ENCODE results near the gene TRMT61A. TPM values are rescaled to one million over a fixed set of nuclear protein-coding genes. Genes with fewer than 3 reads are reported as not detected.

TRMT61A gene
- polyA plus RNA-seq, 4 donors: 6.6 to 10.3 (median 6.7) TPM

DNA sequence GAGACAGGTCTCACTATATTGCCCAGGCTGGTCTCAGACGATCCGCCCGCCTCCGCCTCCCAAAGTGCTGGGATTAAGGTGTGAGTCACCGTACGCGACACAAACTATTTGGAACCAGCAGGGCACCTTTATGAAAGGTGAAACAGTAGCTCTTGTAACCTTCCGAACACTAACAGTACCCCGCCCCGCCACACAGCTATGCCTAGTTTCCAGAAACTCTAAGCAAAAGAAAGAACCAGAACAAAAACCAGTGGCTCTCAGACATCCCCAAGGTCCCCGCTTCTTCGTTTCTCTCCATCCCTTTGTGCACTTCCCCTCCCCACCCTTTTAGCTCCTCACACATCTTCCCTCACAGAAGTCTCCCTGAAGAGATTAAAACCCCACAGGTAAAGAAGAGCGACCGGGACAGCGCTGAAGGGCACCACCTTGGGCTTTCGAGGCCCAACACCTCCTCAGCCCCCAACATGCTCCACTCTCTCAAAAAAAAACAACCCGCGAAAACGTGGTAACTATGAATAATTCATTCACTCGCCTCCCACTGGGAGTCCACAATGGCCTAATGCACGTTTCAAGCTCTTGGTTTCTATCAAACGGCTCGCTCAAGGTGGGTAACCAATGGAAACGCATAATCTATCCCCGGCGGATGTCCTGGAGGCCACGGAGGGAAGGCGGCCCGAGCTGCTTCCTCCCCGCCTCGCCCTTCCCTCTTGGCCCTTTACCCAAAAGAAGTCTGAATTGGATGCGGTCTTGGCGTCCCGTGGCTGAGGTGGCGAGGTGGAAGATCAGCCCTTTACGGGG lies 32.6 kb downstream of the TRMT61A start:
- no peak for DNase-seq (ENCODE audit: low read depth in 4 of 4, low spot score in 3 of 4)

GRCh38 chr14:103562179-103562428 lies 33.1 kb downstream of the TRMT61A start:
- DNase-seq (ENCODE audit: low read depth in 4 of 4, low spot score in 3 of 4): no peak

DNA sequence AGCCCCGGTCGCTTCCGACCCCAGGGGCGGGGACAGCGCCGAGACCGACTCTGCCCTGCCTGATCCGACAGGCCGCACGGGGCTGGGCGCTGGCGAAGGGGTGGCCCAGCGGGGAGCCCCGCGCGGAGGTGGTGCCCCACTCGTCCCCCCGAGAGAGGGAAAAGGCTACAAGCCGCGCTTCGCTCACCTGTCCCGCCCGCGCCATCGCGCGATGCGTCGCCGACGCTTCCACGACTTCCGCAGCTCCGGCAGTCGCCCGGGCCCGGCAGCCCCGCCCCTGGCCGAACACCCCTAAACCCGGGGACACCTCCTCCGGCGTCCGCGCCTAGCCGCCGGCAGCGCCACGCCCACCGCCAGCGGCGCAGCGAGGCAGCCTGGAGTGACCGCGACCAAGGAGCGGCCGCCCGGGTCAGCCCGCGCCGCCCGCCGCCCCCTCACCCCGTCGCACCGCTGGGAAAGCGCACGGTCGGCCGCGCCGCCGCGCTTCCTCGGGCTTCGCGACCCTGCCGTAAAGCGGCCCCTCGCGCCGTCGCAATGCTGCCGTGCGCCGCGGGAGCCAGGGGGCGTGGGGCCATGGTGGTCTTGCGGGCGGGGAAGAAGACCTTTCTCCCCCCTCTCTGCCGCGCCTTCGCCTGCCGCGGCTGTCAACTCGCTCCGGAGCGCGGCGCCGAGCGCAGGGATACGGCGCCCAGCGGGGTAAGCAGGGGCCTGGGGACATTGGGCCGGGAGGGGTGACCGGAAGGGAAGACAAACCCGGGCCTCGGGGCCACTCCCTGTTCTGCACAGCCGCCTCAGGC lies 33.6 kb downstream of the TRMT61A start, which contains the start of the genes BAG5 and COA8:
TSS of gene BAG5 (minus strand) at position 229 of the 797 bp plus-strand sequence. CDS start 1,493 bp downstream, outside the sequence.
TSS of gene COA8 (plus strand) at position 532 of the 797 bp plus-strand sequence. CDS start at position 574, 42 bp downstream.
- peak; percentile 63 to 80 (median 70) for DNase-seq (ENCODE audit: low read depth in 4 of 4, low spot score in 3 of 4)

- DNase-seq (ENCODE audit: low read depth in 4 of 4, low spot score in 3 of 4): no peak
Observed at GRCh38 chr14:103563226-103563620, 34.2 kb downstream of the TRMT61A start.

GRCh38 chr14:103563844-103564505 lies 35.0 kb downstream of the TRMT61A start:
- no peak for DNase-seq (ENCODE audit: low read depth in 4 of 4, low spot score in 3 of 4)

- no peak for DNase-seq (ENCODE audit: low read depth in 4 of 4, low spot score in 3 of 4)
Observed at GRCh38 chr14:103568952-103569351, 40.0 kb downstream of the TRMT61A start.

DNA sequence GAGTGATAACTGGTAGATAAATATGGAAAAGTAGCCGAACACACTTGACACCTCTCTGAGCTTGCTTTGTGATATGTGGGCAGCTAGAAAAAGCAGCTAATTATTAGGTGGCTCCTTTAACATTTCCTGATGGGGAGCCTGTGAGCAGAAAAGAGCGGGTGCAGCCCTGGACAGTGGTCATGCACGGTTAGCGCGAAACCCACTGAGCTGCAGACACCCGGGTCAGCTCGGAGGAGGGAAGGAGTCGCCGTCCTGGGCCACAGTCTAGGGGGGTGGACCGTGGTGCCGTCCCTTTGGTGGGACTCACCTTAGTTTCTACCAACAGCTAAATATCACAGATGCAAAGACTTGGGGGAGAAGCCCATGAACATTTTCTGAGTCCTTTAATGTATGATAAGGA lies 40.4 kb downstream of the TRMT61A start:
- DNase-seq (ENCODE audit: low read depth in 4 of 4, low spot score in 3 of 4): no peak

GRCh38 chr14:103574104-103574503 lies 45.1 kb downstream of the TRMT61A start:
- no peak for DNase-seq (ENCODE audit: low read depth in 4 of 4, low spot score in 3 of 4)

GRCh38 chr14:103574707-103575285 lies 45.8 kb downstream of the TRMT61A start:
- DNase-seq (ENCODE audit: low read depth in 4 of 4, low spot score in 3 of 4): no peak

- DNase-seq (ENCODE audit: low read depth in 4 of 4, low spot score in 3 of 4): peak in 3 of 4 donors; percentile 76 to 82 (median 80)
Observed at GRCh38 chr14:103576371-103577024, 47.5 kb downstream of the TRMT61A start.

- DNase-seq (ENCODE audit: low read depth in 4 of 4, low spot score in 3 of 4): no peak
Observed at GRCh38 chr14:103578401-103579075, 49.5 kb downstream of the TRMT61A start.

GRCh38 chr14:103581206-103581605 lies 52.2 kb downstream of the TRMT61A start:
- DNase-seq (ENCODE audit: low read depth in 4 of 4, low spot score in 3 of 4): no peak

GRCh38 chr14:103581954-103582703 lies 53.1 kb downstream of the TRMT61A start:
- DNase-seq (ENCODE audit: low read depth in 4 of 4, low spot score in 3 of 4): no peak

- DNase-seq (ENCODE audit: low read depth in 4 of 4, low spot score in 3 of 4): no peak
Observed at GRCh38 chr14:103584326-103584915, 55.4 kb downstream of the TRMT61A start.

Other genes starting within 250 kb of the TRMT61A start
- 100 to 1,000 TPM; 228 to 242 (median 233) TPM for gene EIF5, start 195.0 kb upstream of the TRMT61A start, polyA plus RNA-seq (ENCODE audit: insufficient read length in 4 of 4)
- 100 to 1,000 TPM in 1 of 4 donors, 10 to 100 TPM in 3; 80.8 to 104 (median 84.7) TPM for gene MARK3, start 143.8 kb upstream of the TRMT61A start, polyA plus RNA-seq (ENCODE audit: insufficient read length in 4 of 4)
- 100 to 1,000 TPM; 116 to 202 (median 130) TPM for gene CKB, start 6.4 kb upstream of the TRMT61A start, polyA plus RNA-seq (ENCODE audit: insufficient read length in 4 of 4)
- 10 to 100 TPM; 28.3 to 34.1 (median 33.3) TPM for gene BAG5, start 33.5 kb downstream of the TRMT61A start, polyA plus RNA-seq (ENCODE audit: insufficient read length in 4 of 4)
- gene COA8, start 33.8 kb downstream of the TRMT61A start, polyA plus RNA-seq (ENCODE audit: insufficient read length in 4 of 4): 10 to 100 TPM; 39.8 to 47.1 (median 43.5) TPM
- 10 to 100 TPM; 88.0 to 99.8 (median 92.7) TPM for gene KLC1, start 100.0 kb downstream of the TRMT61A start, polyA plus RNA-seq (ENCODE audit: insufficient read length in 4 of 4)
- 10 to 100 TPM; 12.6 to 16.0 (median 14.7) TPM for gene XRCC3, start 186.3 kb downstream of the TRMT61A start, polyA plus RNA-seq (ENCODE audit: insufficient read length in 4 of 4)
- gene ZFYVE21, start 186.6 kb downstream of the TRMT61A start, polyA plus RNA-seq (ENCODE audit: insufficient read length in 4 of 4): 10 to 100 TPM; 50.0 to 61.2 (median 55.8) TPM

All from right renal pelvis (tissue), 4 donors.